Measurements from ENCODE around the gene ZNF615.
"Not testable (repeated sequence)": the region's sequence is repeated elsewhere in the genome, so short reads cannot be mapped to it uniquely, and the experiment has no call there.

The ZNF615 gene

GRCh38 chr19:51980116-51980736, 27.8 kb downstream of the ZNF615 start:
- no peak for DNase-seq

- DNase-seq: no peak
Observed at GRCh38 chr19:51978882-51979281, 29.1 kb downstream of the ZNF615 start.

GRCh38 chr19:51977346-51977745, 30.7 kb downstream of the ZNF615 start:
- DNase-seq: no peak

- DNase-seq: no peak
Observed at GRCh38 chr19:51976852-51977251, 31.2 kb downstream of the ZNF615 start.

GRCh38 chr19:51975787-51976186, 32.2 kb downstream of the ZNF615 start:
- DNase-seq: not testable (repeated sequence)

- no peak for DNase-seq
Observed at GRCh38 chr19:51971624-51972023, 36.4 kb downstream of the ZNF615 start.

- DNase-seq: no peak
Observed at GRCh38 chr19:51970718-51971117, 37.3 kb downstream of the ZNF615 start.

- DNase-seq: no peak
Observed at GRCh38 chr19:51965583-51965982, 42.4 kb downstream of the ZNF615 start.

GRCh38 chr19:51960621-51961233, 47.3 kb downstream of the ZNF615 start:
- DNase-seq: not testable (repeated sequence)

GRCh38 chr19:51959791-51960190, 48.2 kb downstream of the ZNF615 start:
- no peak for DNase-seq

- not testable (repeated sequence) for DNase-seq
Observed at GRCh38 chr19:51957846-51958245, 50.2 kb downstream of the ZNF615 start.

- no peak for DNase-seq
Observed at GRCh38 chr19:51948975-51949374, 59.0 kb downstream of the ZNF615 start.

- DNase-seq: no peak
Observed at GRCh38 chr19:51946602-51947001, 61.4 kb downstream of the ZNF615 start.

GRCh38 chr19:51944798-51945552, 63.0 kb downstream of the ZNF615 start:
- no peak for DNase-seq

All from inflammatory macrophage treated with lipopolysaccharide for 4 hours (primary cell).